SH-SY5Y (cell line): Measurements from ENCODE around the gene CORO2A.

ENCODE experiments used
- GATA2 ChIP-seq: IDR thresholded peaks from 2 replicates; pipeline ENCODE4 v1.6.1; 2011; ENCODE audit warnings: mild to moderate bottlenecking, low read depth, low read length
- GATA3 ChIP-seq: IDR thresholded peaks from 2 replicates; pipeline ENCODE4 v1.6.1; 2011; ENCODE audit warnings: low read depth, mild to moderate bottlenecking, low read length, moderate library complexity

GRCh38 chr9:98214811-98215210 lies 22.4 kb upstream of the CORO2A start:
- TF ChIP-seq GATA3 = no peak
- no peak for TF ChIP-seq GATA2
